ENCODE measurements around the gene SCAMP5. TPM values are rescaled to one million over a fixed set of nuclear protein-coding genes. Genes with fewer than 3 reads are reported as not detected.

Gene SCAMP5
- total RNA-seq, 1 donor from 2014 or later: 16.4 TPM

GRCh38 chr15:75045332-75046015 is 50.1 kb downstream of the SCAMP5 start:
- Histone ChIP-seq H3K9me3 (ENCODE audit: low read depth) (no peaks in the 10 kb centered on the region), H3K9ac (no peak overlapping the region), H3K27me3 (no peaks in the 10 kb centered on the region), H2AFZ (replicated peaks) (no peak overlapping the region), H3K36me3 (no peaks in the 10 kb centered on the region), H3K4me1 (peaks cover 17% of the 10 kb centered on the region), H3F3A (ENCODE audit: low read depth) (no peaks in the 10 kb centered on the region), H3K4me2 (no peak overlapping the region), H3K79me2 (ENCODE audit: low read depth) (no peaks in the 10 kb centered on the region), H3K4me3 (no peak overlapping the region), H3K27ac (no peak overlapping the region), H4K20me1 (ENCODE audit: low read depth) (peaks cover 12% of the 10 kb centered on the region)
- H3K27ac Mint-ChIP-seq: no peak overlapping the region
- H3K27me3 Mint-ChIP-seq (ENCODE audit: insufficient read depth, low read depth): peaks cover 6% of the 10 kb centered on the region
- TF ChIP-seq EZH2phosphoT487 (IDR thresholded peaks at IDR 0.05) (no peak), EZH2 (IDR thresholded peaks at IDR 0.05) (no peak), CTCF (IDR thresholded peaks at IDR 0.05) (no peak)
- H3K36me3 Mint-ChIP-seq: peaks cover 12% of the 10 kb centered on the region
- H3K4me3 Mint-ChIP-seq: no peak overlapping the region
- DNase-seq (ENCODE audit: low spot score): no peak
- H3K9me3 Mint-ChIP-seq: no peaks in the 10 kb centered on the region
- peaks cover 13% of the 10 kb centered on the region for H3K4me1 Mint-ChIP-seq

GRCh38 chr15:75048394-75048793 is 53.0 kb downstream of the SCAMP5 start:
- no peak for DNase-seq (ENCODE audit: low spot score)
- Mint-ChIP-seq H3K4me3 (no peak overlapping the region), H3K9me3 (no peaks in the 10 kb centered on the region), H3K4me1 (peaks cover 15% of the 10 kb centered on the region), H3K27me3 (ENCODE audit: insufficient read depth, low read depth) (peaks cover 6% of the 10 kb centered on the region), H3K36me3 (peaks cover 10% of the 10 kb centered on the region), H3K27ac (no peak overlapping the region)
- H2AFZ ChIP-seq (replicated peaks): no peak overlapping the region
- peaks cover 17% of the 10 kb centered on the region for H3K4me1 ChIP-seq
- H3F3A ChIP-seq (ENCODE audit: low read depth): no peaks in the 10 kb centered on the region
- no peaks in the 10 kb centered on the region for H3K9me3 ChIP-seq (ENCODE audit: low read depth)
- H3K4me3 ChIP-seq: no peak overlapping the region
- H3K4me2 ChIP-seq: no peak overlapping the region
- H3K9ac ChIP-seq: no peak overlapping the region
- no peak for TF ChIP-seq CTCF (IDR thresholded peaks at IDR 0.05)
- TF ChIP-seq EZH2 (IDR thresholded peaks at IDR 0.05): no peak
- TF ChIP-seq EZH2phosphoT487 (IDR thresholded peaks at IDR 0.05): no peak
- no peaks in the 10 kb centered on the region for H3K36me3 ChIP-seq
- no peak overlapping the region for H3K27ac ChIP-seq
- H4K20me1 ChIP-seq (ENCODE audit: low read depth): peaks cover 9% of the 10 kb centered on the region
- H3K79me2 ChIP-seq (ENCODE audit: low read depth): no peaks in the 10 kb centered on the region
- H3K27me3 ChIP-seq: no peaks in the 10 kb centered on the region

DNA sequence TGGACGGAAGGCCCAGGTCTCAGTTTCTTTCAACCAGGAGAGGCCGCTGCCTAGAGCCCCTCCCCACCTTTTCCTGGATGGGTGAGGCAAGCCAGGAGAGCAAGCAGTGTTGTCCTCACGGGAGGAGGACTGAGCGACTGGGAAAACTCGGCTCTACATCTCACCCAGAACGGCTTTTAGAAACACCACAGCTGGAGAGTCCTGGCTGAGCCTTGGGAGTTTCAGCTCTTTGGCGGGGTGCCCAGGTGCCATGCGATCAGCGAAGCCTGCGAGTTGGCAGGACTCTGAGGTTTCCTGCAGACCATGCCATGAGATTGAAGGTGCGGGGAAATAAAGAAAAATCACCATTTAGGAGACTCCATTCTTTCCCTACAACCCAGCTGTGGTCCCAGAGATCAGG is 54.0 kb downstream of the SCAMP5 start:
- Histone ChIP-seq H3K4me1 (peaks cover 17% of the 10 kb centered on the region), H3K4me3 (no peak overlapping the region), H3K79me2 (ENCODE audit: low read depth) (no peaks in the 10 kb centered on the region), H3K27me3 (no peaks in the 10 kb centered on the region), H4K20me1 (ENCODE audit: low read depth) (peaks cover 9% of the 10 kb centered on the region), H3K4me2 (no peak overlapping the region), H3K9ac (no peak overlapping the region), H3K36me3 (no peaks in the 10 kb centered on the region), H2AFZ (replicated peaks) (no peak overlapping the region), H3F3A (ENCODE audit: low read depth) (no peaks in the 10 kb centered on the region), H3K9me3 (ENCODE audit: low read depth) (no peaks in the 10 kb centered on the region), H3K27ac (no peak overlapping the region)
- peaks cover 8% of the 10 kb centered on the region for H3K36me3 Mint-ChIP-seq
- H3K27ac Mint-ChIP-seq: no peak overlapping the region
- H3K9me3 Mint-ChIP-seq: no peaks in the 10 kb centered on the region
- H3K4me1 Mint-ChIP-seq: peaks cover 15% of the 10 kb centered on the region
- no peak overlapping the region for H3K4me3 Mint-ChIP-seq
- no peak for DNase-seq (ENCODE audit: low spot score)
- TF ChIP-seq CTCF (IDR thresholded peaks at IDR 0.05) (no peak), EZH2 (IDR thresholded peaks at IDR 0.05) (no peak), EZH2phosphoT487 (IDR thresholded peaks at IDR 0.05) (no peak)
- peaks cover 6% of the 10 kb centered on the region for H3K27me3 Mint-ChIP-seq (ENCODE audit: insufficient read depth, low read depth)
